Measurements from ENCODE around the gene WFIKKN1.

Gene WFIKKN1

DNA sequence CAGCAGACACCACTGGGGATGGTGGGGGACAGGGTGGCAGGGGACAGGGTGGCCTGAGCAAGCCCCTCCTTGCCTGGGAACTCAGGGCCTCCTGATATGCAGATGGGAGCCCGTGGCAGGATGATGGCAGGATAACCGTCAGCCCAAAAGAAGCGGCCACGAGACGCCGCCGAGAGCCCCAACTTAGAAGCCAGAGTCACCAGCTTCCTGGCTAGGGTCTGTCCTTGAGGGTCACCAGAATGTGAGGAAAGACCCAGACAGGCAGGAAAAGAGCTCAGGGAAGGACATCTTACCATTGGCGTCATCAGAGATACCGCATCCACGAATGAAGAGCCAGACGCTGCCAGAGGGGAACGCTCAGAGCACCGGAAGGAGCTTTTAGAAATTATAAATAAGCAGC is 21.5 kb upstream of the WFIKKN1 start:
- no peak for DNase-seq
- Mint-ChIP-seq H3K27ac (peak overlapping the region; percentile 7), H3K27me3 (no peaks in the 10 kb centered on the region), H3K4me1 (ENCODE audit: low read depth) (peaks cover 22% of the 10 kb centered on the region), H3K4me3 (no peak overlapping the region), H3K36me3 (ENCODE audit: low read depth) (peaks cover 3% of the 10 kb centered on the region), H3K9me3 (no peaks in the 10 kb centered on the region)

DNA sequence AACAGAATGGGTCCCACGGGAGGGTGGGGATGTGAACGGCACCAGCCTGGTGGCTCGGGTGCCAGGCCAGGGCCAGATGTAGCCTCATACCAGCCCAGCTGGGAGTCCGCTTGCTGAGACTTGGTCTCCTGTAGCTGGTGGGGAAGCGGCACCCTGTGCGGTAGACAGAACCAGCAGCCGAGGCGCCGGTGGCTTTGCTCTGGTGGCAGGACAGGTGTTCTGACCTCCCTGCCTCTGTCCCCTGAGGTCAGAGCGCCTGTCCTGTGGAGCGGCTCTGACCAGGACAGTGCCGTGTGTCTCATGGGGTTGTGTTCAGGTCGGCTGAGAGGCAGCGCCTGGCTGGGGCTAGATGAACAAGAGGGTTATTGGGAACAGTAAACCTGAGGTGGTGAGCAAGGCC is 20.8 kb upstream of the WFIKKN1 start:
- H3K4me3 Mint-ChIP-seq: no peak overlapping the region
- H3K27ac Mint-ChIP-seq: peak overlapping the region; percentile 7
- no peaks in the 10 kb centered on the region for H3K27me3 Mint-ChIP-seq
- peaks cover 4% of the 10 kb centered on the region for H3K36me3 Mint-ChIP-seq (ENCODE audit: low read depth)
- no peaks in the 10 kb centered on the region for H3K9me3 Mint-ChIP-seq
- H3K4me1 Mint-ChIP-seq (ENCODE audit: low read depth): peaks cover 20% of the 10 kb centered on the region
- no peak for DNase-seq

DNA sequence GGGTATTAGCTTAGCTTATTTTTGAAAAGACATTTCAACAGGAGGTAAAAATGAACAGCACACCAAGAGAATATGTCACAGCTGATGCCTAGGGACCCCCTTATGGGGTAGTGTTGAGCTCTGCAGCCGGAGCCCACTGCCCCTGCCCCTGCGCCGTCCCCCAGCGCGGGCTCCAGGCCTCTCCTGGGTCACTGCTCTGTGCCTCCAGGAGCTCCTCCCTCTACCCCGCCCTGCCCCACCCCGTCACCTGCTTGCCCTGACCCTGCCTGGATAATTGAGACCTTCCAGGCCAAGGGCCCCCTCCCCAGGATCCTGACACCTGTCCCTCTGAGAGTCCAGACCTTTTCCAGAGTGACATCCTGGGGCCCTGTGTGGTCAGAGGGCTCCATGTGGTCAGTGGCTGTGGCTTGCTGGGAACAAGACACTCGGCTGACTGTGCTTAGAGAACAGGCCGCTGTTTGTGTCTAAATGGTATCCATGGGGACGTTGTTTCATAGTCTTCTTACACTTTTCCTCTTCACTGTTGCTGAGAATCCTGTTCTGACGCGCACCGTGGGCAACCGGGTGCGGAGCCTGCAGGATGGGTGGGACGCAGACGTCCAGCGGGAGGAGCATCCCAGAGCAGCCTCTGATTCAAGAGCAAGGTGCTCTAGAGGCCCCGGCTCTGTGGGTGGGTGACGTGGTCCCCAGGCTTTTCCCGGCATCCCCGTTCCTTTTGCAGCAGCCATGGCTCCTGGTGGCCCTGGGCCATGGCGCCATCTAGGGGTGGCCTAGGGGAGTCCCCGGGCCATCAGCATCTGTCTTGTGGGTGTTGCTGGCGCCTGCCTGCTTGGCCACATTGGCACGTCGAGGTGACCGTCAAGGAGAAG is 20.0 kb upstream of the WFIKKN1 start:
- peak; percentile 77 for DNase-seq
- peaks cover 17% of the 10 kb centered on the region for H3K4me1 Mint-ChIP-seq (ENCODE audit: low read depth)
- H3K9me3 Mint-ChIP-seq: no peaks in the 10 kb centered on the region
- H3K27ac Mint-ChIP-seq: peak overlapping the region; percentile 72
- H3K27me3 Mint-ChIP-seq: no peaks in the 10 kb centered on the region
- H3K36me3 Mint-ChIP-seq (ENCODE audit: low read depth): peaks cover 2% of the 10 kb centered on the region
- no peak overlapping the region for H3K4me3 Mint-ChIP-seq

- no peaks in the 10 kb centered on the region for H3K9me3 Mint-ChIP-seq
- peaks cover 2% of the 10 kb centered on the region for H3K36me3 Mint-ChIP-seq (ENCODE audit: low read depth)
- H3K4me1 Mint-ChIP-seq (ENCODE audit: low read depth): peaks cover 8% of the 10 kb centered on the region
- H3K27me3 Mint-ChIP-seq: no peaks in the 10 kb centered on the region
- no peak overlapping the region for H3K27ac Mint-ChIP-seq
- no peak for DNase-seq
- H3K4me3 Mint-ChIP-seq: no peak overlapping the region
These were observed 15.7 kb upstream of the WFIKKN1 start for GRCh38 chr16:615122-615521.

DNA sequence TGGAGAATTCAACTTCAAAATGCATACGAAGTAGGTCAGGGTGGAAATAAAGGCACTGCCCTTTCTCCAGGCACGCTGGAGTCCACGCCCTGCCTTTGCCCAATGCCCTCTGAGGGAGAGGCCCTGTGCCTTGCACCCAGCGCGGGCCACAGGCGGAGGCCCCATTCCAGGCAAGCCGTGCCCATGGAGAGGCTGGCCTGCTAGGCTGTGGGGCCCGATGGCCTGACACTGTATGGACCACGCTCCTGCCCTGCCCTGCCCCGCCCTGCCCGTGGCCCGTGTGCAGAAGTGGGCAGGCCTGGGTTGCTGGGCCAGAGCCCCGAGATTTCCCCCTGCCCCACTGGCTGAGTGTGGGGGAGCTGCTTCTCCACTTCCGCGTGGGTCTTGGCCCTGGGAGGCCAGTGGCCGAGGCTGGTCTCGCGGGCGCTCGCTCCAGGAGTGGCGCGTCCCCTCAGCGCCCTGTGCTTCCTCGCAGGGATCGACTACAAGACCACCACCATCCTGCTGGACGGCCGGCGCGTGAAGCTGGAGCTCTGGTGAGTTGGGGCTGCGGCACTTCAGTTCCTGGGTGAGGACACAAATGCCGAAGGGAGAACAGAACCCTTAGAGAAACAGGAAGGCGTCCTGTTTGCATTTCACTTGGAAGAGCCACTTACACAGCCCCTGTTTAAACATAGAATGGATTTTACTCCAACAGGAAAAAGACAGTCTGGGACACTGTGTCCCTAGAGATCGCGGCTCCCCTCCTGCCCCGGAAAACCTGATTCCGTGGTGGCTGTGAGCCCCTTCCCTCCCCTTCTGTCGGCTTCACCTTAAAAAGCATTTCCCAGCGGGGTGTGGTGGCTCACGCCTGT is 13.8 kb upstream of the WFIKKN1 start:
- H3K36me3 Mint-ChIP-seq (ENCODE audit: low read depth): peaks cover 2% of the 10 kb centered on the region
- no peak for DNase-seq
- H3K4me3 Mint-ChIP-seq: no peak overlapping the region
- no peaks in the 10 kb centered on the region for H3K27me3 Mint-ChIP-seq
- no peak overlapping the region for H3K27ac Mint-ChIP-seq
- no peaks in the 10 kb centered on the region for H3K9me3 Mint-ChIP-seq
- no peaks in the 10 kb centered on the region for H3K4me1 Mint-ChIP-seq (ENCODE audit: low read depth)

DNA sequence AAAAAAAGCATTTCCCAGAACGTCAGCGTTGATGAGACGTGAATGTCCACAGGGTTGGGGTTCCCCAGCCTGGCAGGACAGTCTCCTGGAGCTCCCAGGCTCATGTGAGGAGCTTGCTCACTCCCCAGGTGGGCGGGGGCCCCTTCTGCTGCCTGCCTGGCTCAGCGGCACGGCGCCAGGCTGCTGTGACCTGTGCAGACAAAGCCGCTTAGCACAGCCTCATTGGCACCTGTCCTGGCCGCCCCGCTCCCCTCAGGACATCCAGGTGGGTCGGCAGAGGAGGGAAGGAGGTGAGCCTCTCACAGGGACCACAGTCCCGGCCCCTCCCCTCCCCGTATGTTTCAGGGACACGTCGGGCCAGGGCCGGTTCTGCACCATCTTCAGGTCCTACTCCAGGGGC is 12.9 kb upstream of the WFIKKN1 start:
- Mint-ChIP-seq H3K9me3 (no peaks in the 10 kb centered on the region), H3K27ac (no peak overlapping the region), H3K4me3 (no peak overlapping the region), H3K4me1 (ENCODE audit: low read depth) (no peaks in the 10 kb centered on the region), H3K27me3 (no peaks in the 10 kb centered on the region), H3K36me3 (ENCODE audit: low read depth) (peaks cover 2% of the 10 kb centered on the region)
- DNase-seq: no peak

DNA sequence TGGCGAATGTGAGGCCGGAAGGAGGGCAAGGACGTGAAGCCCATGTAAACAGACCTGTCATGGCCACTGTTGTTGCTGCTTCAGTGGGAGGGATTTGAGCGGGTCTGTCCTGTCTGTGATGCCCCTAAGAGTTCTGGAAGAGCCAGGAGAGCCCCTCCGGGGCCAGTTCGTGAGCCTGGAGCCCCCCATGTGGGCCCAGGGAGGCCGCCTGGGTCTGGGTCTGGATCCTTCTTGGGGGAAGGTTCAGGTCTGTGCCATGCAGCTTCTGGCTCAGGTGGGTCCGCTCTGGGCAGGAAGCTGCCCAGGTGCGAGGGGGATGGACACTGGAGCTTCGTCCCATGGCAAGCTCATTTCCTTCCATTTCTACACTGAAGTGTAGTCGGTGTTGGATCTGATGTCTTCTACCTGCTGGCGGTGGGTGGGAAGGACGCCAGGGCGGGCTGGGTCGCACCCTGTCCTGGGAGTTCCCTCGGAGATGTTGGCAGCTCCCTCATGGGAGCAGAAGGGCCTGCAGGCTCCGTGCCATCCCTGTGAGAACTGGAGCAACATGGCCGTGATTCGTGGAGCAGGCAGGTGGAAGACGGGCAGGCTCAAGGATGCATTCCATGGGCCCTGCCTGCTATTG is 11.2 kb upstream of the WFIKKN1 start:
- Mint-ChIP-seq H3K27me3 (no peaks in the 10 kb centered on the region), H3K36me3 (ENCODE audit: low read depth) (peaks cover 2% of the 10 kb centered on the region), H3K4me1 (ENCODE audit: low read depth) (no peaks in the 10 kb centered on the region), H3K27ac (no peak overlapping the region), H3K9me3 (no peaks in the 10 kb centered on the region), H3K4me3 (no peak overlapping the region)
- DNase-seq: no peak

DNA sequence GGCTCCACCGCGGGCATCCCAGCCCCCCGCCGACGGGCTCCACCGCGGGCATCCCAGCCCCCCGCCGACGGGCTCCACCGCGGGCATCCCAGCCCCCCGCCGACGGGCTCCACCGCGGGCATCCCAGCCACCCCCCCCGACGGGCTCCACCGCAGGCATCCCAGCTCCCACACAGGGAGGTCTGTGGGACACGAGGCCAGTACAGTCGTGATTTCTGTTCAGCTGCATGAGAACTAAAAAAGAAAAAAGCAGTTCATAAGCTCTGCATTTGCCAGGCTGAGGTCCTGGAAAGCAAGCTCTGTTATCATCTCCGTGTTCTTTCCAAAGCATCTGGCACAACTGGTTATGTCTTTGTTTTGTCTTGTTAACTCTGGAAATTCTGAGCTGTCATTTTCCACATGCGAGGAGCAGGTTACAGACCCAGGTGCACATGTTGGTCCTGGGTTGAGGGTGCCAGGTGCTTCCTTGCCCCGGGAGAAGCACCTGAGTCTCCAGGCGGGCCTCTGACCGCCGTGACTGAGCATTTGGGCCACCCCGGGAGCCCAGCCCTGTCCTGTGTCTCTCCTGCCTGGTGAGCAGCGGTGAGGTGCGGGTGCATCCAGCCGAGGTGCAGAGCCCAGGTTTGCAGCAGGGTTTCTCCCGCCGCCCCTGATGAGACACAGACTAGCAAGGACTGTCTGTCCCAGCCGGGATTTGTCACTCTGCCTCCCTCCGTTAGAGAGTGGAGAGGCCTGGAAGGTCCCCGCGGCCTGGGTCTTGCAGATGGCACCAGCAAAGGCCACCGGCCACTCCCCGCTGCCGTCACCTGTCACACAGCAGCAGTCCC is 9.9 kb upstream of the WFIKKN1 start:
- H3K9me3 Mint-ChIP-seq: no peaks in the 10 kb centered on the region
- H3K4me3 Mint-ChIP-seq: no peak overlapping the region
- H3K27ac Mint-ChIP-seq: no peak overlapping the region
- no peaks in the 10 kb centered on the region for H3K4me1 Mint-ChIP-seq (ENCODE audit: low read depth)
- no peaks in the 10 kb centered on the region for H3K27me3 Mint-ChIP-seq
- peaks cover 2% of the 10 kb centered on the region for H3K36me3 Mint-ChIP-seq (ENCODE audit: low read depth)
- no peak for DNase-seq

- Mint-ChIP-seq H3K27me3 (no peaks in the 10 kb centered on the region), H3K9me3 (no peaks in the 10 kb centered on the region), H3K4me1 (ENCODE audit: low read depth) (no peaks in the 10 kb centered on the region), H3K4me3 (no peak overlapping the region), H3K36me3 (ENCODE audit: low read depth) (peaks cover 8% of the 10 kb centered on the region), H3K27ac (no peak overlapping the region)
- DNase-seq: no peak
These were observed 9.2 kb upstream of the WFIKKN1 start for GRCh38 chr16:621526-622105.

- H3K9me3 Mint-ChIP-seq: no peaks in the 10 kb centered on the region
- H3K27me3 Mint-ChIP-seq: no peaks in the 10 kb centered on the region
- no peak overlapping the region for H3K4me3 Mint-ChIP-seq
- peaks cover 18% of the 10 kb centered on the region for H3K36me3 Mint-ChIP-seq (ENCODE audit: low read depth)
- no peaks in the 10 kb centered on the region for H3K4me1 Mint-ChIP-seq (ENCODE audit: low read depth)
- no peak for DNase-seq
- no peak overlapping the region for H3K27ac Mint-ChIP-seq
These were observed 7.9 kb upstream of the WFIKKN1 start for GRCh38 chr16:622920-623280.

- no peaks in the 10 kb centered on the region for H3K27me3 Mint-ChIP-seq
- peaks cover 25% of the 10 kb centered on the region for H3K36me3 Mint-ChIP-seq (ENCODE audit: low read depth)
- no peak overlapping the region for H3K4me3 Mint-ChIP-seq
- no peaks in the 10 kb centered on the region for H3K4me1 Mint-ChIP-seq (ENCODE audit: low read depth)
- DNase-seq: no peak
- H3K9me3 Mint-ChIP-seq: no peaks in the 10 kb centered on the region
- H3K27ac Mint-ChIP-seq: no peak overlapping the region
These were observed 6.2 kb upstream of the WFIKKN1 start for GRCh38 chr16:624526-625070.

DNA sequence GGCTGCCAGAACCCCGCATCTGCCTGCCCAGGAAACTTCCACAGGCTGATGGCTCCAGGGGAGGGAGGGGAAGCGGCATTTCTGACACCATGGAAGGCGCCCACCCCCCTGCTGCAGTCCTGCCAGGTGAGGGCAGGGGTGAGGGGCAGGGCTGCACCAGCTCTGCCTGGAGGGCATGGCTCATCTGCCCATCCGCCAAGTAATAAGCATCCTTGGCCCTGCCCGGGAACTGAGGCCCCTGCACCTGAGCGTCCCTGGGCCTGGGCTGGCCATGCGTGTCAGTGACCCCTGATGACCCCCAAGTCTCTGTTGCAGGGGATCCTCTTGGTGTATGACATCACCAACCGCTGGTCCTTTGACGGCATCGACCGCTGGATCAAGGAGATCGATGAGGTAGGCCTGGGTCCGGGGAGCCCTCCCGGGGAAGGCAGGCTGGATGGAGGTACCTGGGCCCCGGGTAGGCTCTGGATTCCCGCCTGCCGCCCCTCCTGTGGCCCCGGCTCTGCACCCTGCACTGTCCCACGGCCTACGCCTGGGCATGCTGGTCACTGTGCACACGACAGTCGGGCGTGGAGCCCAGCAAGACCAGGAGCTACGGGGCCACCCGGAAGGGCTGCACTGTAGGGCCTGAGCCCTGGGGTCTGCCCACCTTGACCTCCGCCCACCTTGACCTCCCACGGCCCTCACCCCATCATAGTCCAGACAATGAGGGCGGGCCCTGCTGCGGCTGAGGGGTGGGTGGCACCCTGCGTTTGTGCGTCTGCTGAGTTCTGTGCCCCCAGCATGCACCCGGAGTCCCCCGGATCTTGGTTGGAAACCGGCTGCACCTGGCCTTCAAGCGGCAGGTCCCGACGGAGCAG is 5.4 kb upstream of the WFIKKN1 start:
- Mint-ChIP-seq H3K9me3 (no peaks in the 10 kb centered on the region), H3K4me1 (ENCODE audit: low read depth) (no peaks in the 10 kb centered on the region)

More for the DNA sequence above, 5.4 kb upstream of the WFIKKN1 start:
- no peak overlapping the region for H3K27ac Mint-ChIP-seq
- no peak for DNase-seq
- no peak overlapping the region for H3K4me3 Mint-ChIP-seq
- H3K36me3 Mint-ChIP-seq (ENCODE audit: low read depth): peaks cover 25% of the 10 kb centered on the region
- H3K27me3 Mint-ChIP-seq: no peaks in the 10 kb centered on the region
